GM12878 (cell line): ENCODE results near the gene MPIG6B. TPM values are rescaled to one million over a fixed set of nuclear protein-coding genes. Genes with fewer than 3 reads are reported as not detected.

Experiments used
- ATAC-seq: fragments of 200-7000 bp; cut with Tn5 transposase; 3 replicates; pipeline ENCODE4 v1.9.1; 2020; ENCODE audit warnings: mild to moderate bottlenecking, moderate library complexity
- BruUV-seq: library from RNA; stranded (reverse); fragments of 400-500 nt; replicated peaks from 2 replicates; lab custom pipeline; 2021; lab: Mats Ljungman, UMichigan
- CTCF ChIA-PET: fragments of 300-600 bp; sonication (Branson Sonifier 250); formaldehyde crosslinking; extraction: SDS; loops from one replicate; lab custom pipeline; 2021; ENCODE audit warnings: inconsistent platforms; lab: Yijun Ruan, JAX
- POLR2A ChIA-PET: fragments of 350-600 bp; formaldehyde crosslinking; extraction: SDS; loops from one replicate; lab custom pipeline; 2021; ENCODE audit warnings: inconsistent platforms; lab: Charles Lee
- RAD21 ChIA-PET: fragments of 300-600 bp; sonication (Branson Sonifier 250); formaldehyde crosslinking; loops from one replicate; lab custom pipeline; 2023; ENCODE audit warnings: antibody characterized with exemption; ENCODE audit not compliant: unreplicated experiment; lab: Charles Lee
- SMC1A ChIA-PET: fragments of 300-600 bp; sonication (Branson Sonifier 250); formaldehyde crosslinking; loops from one replicate; lab custom pipeline; 2023; ENCODE audit not compliant: unreplicated experiment, uncharacterized antibody; lab: Charles Lee
- DNase-seq: peaks from one replicate; pipeline ENCODE4 v3.0.0-alpha.2; 2011; ENCODE audit warnings: low read depth, low spot score
- FAIRE-seq: peaks from 3 replicates; lab custom pipeline; 2011; peaks lifted over from hg19 to GRCh38; lab: Jason Lieb, UNC
- H2AFZ ChIP-seq: 2 replicates; pipeline ENCODE4 v1.6.0; 2011; ENCODE audit warnings: low read depth, low read length, control low read depth; ENCODE audit not compliant: control insufficient read depth
- H3K27ac ChIP-seq: 2 replicates; pipeline ENCODE4 v1.5.1; 2011; ENCODE audit warnings: control low read depth; ENCODE audit not compliant: control insufficient read depth, insufficient read depth
- H3K27me3 ChIP-seq, 2 experiments: replicated peaks in 1 of 2; 2 replicates each; pipeline versions ENCODE4 v1.6.0 to v1.6.1; 2011; ENCODE audit warnings: low read length in 1 of 2; ENCODE audit not compliant: control insufficient read depth in 2 of 2, insufficient read depth in 2 of 2
- H3K36me3 ChIP-seq, 2 experiments: 2 replicates each; pipeline ENCODE4 v1.5.1; 2011; ENCODE audit warnings: low read length in 1 of 2; ENCODE audit not compliant: control insufficient read depth in 2 of 2, insufficient read depth in 2 of 2
- H3K4me1 ChIP-seq: 2 replicates; pipeline ENCODE4 v1.6.1; 2011; ENCODE audit warnings: mild to moderate bottlenecking, low read length, moderate library complexity, mixed read lengths; ENCODE audit not compliant: control insufficient read depth, insufficient read depth
- H3K4me2 ChIP-seq: 2 replicates; pipeline ENCODE4 v1.6.0; 2011; ENCODE audit warnings: control low read depth; ENCODE audit not compliant: control insufficient read depth, insufficient read depth
- H3K4me3 ChIP-seq: fragments of 200-600 bp; sonication (generic); 2 replicates; pipeline ENCODE4 v1.5.1; 2016
- H3K79me2 ChIP-seq: 2 replicates; pipeline ENCODE4 v1.6.0; 2011; ENCODE audit warnings: low read length; ENCODE audit not compliant: control insufficient read depth, insufficient read depth
- H3K9ac ChIP-seq: 2 replicates; pipeline ENCODE4 v1.8.0; 2011; ENCODE audit warnings: low read length, control low read depth, mixed read lengths; ENCODE audit not compliant: control insufficient read depth, insufficient read depth
- H3K9me3 ChIP-seq: replicated peaks from 3 replicates; pipeline ENCODE4 v1.5.1; 2011; ENCODE audit warnings: mild to moderate bottlenecking, low read length; ENCODE audit not compliant: control insufficient read depth, insufficient read depth
- H4K20me1 ChIP-seq: 2 replicates; pipeline ENCODE4 v1.6.0; 2011; ENCODE audit not compliant: control insufficient read depth, insufficient read depth
- CHD4 ChIP-seq: fragments of 200-600 bp; sonication (generic); IDR thresholded peaks from 2 replicates; pipeline ENCODE4 v1.6.1; 2016; ENCODE audit warnings: mild to moderate bottlenecking
- GABPA ChIP-seq: IDR thresholded peaks from 2 replicates; pipeline ENCODE4 v1.6.1; 2014; ENCODE audit warnings: antibody characterized with exemption, low read depth, mild to moderate bottlenecking, inconsistent platforms
- HDAC2 ChIP-seq: fragments of 200-600 bp; sonication (generic); IDR thresholded peaks from 2 replicates; pipeline ENCODE4 v1.6.1; 2017
- POLR2AphosphoS2 ChIP-seq: IDR thresholded peaks from 2 replicates; pipeline ENCODE4 v1.6.1; 2011; ENCODE audit warnings: low read depth, mild to moderate bottlenecking, low read length, improper control_type of control experiment, moderate library complexity
- WGBS: methylation state at CpG from one replicate; pipeline ENCODE4 v1.1.6; 2016; ENCODE audit warnings: low lambda C conversion rate; ENCODE audit not compliant: insufficient replicate concordance, insufficient coverage; ENCODE audit errors: missing lambda C conversion rate; 5-methylcytosine and 5-hydroxymethylcytosine counted together
- in situ Hi-C: fragments of 300-500 bp; cut with MboI; formaldehyde crosslinking; loops from 9 replicates; pipeline ENCODE4 v1.14.3; 2018; ENCODE audit warnings: mixed read lengths
- intact Hi-C: fragments of 100-400 bp; cut with micrococcal nuclease; formaldehyde crosslinking; loops from one replicate; pipeline ENCODE4 v1.14.2; 2022; ENCODE audit not compliant: unreplicated experiment
- polyA plus RNA-seq, 11 experiments: library from polyadenylated mRNA; depleted of rRNA in 4 of 11; unstranded in 6 of 11; stranded (reverse) in 5 of 11; fragments of >200 nt; fragmentation: Nextera tagmentation in 4 of 11; fragmentation: Illumina TruSeq in 1 of 11; extraction: Ambion mirVana in 4 of 11; extraction: Trizol in 1 of 11; gene quantifications; 1 replicate in 1 of 11; 2 replicates in 10 of 11; pipeline versions ENCODE4 v1.2.1 to v1.2.3, GENCODE V29; 2011 to 2016; ENCODE audit warnings: inconsistent platforms in 2 of 11, missing spikeins in 2 of 11, low read depth in 1 of 11
- total RNA-seq, 4 experiments: library from RNA; depleted of rRNA in 3 of 4; stranded (reverse); fragments of >200 nt in 3 of 4; fragmentation: Illumina TruSeq in 1 of 4; extraction: Trizol in 1 of 4; gene quantifications; 2 replicates each; pipeline versions ENCODE4 v1.2.1 to v1.2.3, GENCODE V29; 2013 to 2021
- TF ChIP-seq, protein P1 (sequence below): fragments of 450-650 bp; IDR thresholded peaks from 2 replicates; pipeline ENCODE4 v1.6.1; 2014; ENCODE audit warnings: mild to moderate bottlenecking
- TF ChIP-seq, protein P2 (sequence below): fragments of 450-650 bp; IDR thresholded peaks from 2 replicates; pipeline ENCODE4 v1.6.1; 2018; ENCODE audit warnings: borderline replicate concordance, mild to moderate bottlenecking; ENCODE audit not compliant: partially characterized antibody

Gene MPIG6B
- total and polyA plus RNA-seq, 10 of the 15 experiments (the other 5 are each of a cell fraction or from before 2014, with no cell fraction given): not detected

DNA sequence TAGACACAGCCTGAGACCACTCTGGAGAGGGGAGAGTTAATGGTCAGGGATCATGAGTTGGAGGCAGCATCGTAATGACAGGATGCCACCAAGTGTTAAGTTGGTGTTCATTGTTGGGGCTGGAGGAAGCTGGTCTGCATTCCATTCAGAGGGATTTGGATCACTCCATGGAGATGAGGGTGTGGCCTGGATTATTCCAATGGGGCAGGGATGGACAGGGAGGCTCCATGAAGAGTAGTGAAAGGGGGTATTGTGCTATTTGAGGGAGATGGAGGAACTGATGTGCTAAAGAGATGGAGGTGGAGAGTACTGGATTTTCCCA, 40.4 kb downstream of the MPIG6B start:
- SMC1A ChIA-PET: no interaction called here
- 100% methylated on average over 1 of the region's 1 CpG for WGBS
- FAIRE-seq (no peak), DNase-seq (no peak)
- BruUV-seq: no TSS peak
- POLR2A ChIA-PET: no interaction called here
- no peaks in the 10 kb centered on the region for H3K79me2 ChIP-seq
- no peak overlapping the region for H2AFZ ChIP-seq
- H3K4me2 ChIP-seq: no peak overlapping the region
- TF ChIP-seq, protein P1, sequence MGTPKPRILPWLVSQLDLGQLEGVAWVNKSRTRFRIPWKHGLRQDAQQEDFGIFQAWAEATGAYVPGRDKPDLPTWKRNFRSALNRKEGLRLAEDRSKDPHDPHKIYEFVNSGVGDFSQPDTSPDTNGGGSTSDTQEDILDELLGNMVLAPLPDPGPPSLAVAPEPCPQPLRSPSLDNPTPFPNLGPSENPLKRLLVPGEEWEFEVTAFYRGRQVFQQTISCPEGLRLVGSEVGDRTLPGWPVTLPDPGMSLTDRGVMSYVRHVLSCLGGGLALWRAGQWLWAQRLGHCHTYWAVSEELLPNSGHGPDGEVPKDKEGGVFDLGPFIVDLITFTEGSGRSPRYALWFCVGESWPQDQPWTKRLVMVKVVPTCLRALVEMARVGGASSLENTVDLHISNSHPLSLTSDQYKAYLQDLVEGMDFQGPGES: no peak
- TF ChIP-seq, protein P2, sequence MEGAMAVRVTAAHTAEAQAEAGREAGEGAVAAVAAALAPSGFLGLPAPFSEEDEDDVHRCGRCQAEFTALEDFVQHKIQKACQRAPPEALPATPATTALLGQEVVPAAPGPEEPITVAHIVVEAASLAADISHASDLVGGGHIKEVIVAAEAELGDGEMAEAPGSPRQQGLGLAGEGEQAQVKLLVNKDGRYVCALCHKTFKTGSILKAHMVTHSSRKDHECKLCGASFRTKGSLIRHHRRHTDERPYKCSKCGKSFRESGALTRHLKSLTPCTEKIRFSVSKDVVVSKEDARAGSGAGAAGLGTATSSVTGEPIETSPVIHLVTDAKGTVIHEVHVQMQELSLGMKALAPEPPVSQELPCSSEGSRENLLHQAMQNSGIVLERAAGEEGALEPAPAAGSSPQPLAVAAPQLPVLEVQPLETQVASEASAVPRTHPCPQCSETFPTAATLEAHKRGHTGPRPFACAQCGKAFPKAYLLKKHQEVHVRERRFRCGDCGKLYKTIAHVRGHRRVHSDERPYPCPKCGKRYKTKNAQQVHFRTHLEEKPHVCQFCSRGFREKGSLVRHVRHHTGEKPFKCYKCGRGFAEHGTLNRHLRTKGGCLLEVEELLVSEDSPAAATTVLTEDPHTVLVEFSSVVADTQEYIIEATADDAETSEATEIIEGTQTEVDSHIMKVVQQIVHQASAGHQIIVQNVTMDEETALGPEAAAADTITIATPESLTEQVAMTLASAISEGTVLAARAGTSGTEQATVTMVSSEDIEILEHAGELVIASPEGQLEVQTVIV: peak; percentile 2
- TF ChIP-seq, all 136 proteins: peak for 1
- Histone ChIP-seq H3K27me3 (no peaks in the 10 kb centered on the region), H4K20me1 (no peaks in the 10 kb centered on the region), H3K4me3 (no peak overlapping the region), H3K27ac (no peak overlapping the region), H3K9ac (no peak overlapping the region), H3K9me3 (no peaks in the 10 kb centered on the region), H3K36me3 (no peaks in the 10 kb centered on the region; a peak in 2 of 4 replicates), H3K4me1 (no peaks in the 10 kb centered on the region)
- ChIA-PET RAD21 (no interaction called here), CTCF (no interaction called here)
- intact Hi-C loops: no loop called here
- in situ Hi-C loops: no loop called here
- no peak for ATAC-seq

DNA sequence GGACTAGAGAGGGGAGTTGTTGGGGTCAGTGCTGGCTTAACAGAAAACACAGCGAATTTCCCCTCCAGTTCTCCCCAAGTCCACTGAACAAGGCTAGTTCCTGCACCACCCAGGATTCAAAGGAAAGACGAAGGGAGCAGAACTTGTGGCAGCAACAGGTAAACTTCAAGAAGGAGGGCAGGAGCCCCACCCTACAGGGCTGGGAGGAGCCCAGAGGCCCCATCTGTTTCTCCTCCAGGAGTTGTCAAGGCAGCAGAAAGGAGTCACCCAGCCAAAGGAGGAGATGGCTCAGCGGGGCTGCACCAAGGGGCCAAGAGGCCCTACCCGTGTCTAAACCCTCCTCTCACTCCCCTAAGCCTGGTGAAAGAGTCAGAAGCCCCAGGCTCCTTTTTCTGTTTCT, 41.0 kb downstream of the MPIG6B start:
- TSS peak; percentile 67 for BruUV-seq
- no peaks in the 10 kb centered on the region; a peak in 2 of 4 replicates for H3K36me3 ChIP-seq
- CTCF ChIA-PET: no interaction called here
- FAIRE-seq (no peak), DNase-seq (no peak)
- POLR2A ChIA-PET: no interaction called here
- H4K20me1 ChIP-seq: no peaks in the 10 kb centered on the region
- no peaks in the 10 kb centered on the region for H3K27me3 ChIP-seq
- H3K9ac ChIP-seq: no peak overlapping the region
- no peak overlapping the region for H3K4me2 ChIP-seq
- in situ Hi-C loops: no loop called here
- 57% methylated on average over 4 of the region's 4 CpGs for WGBS
- no peak overlapping the region for H3K27ac ChIP-seq
- no peak overlapping the region for H3K4me3 ChIP-seq
- TF ChIP-seq HDAC2: no peak
- no peak for TF ChIP-seq POLR2AphosphoS2
- no peak for TF ChIP-seq CHD4
- no peak for TF ChIP-seq GABPA
- TF ChIP-seq, all 136 proteins: peak for 0
- SMC1A ChIA-PET: no interaction called here
- intact Hi-C loops: no loop called here
- no peaks in the 10 kb centered on the region for H3K4me1 ChIP-seq
- H3K79me2 ChIP-seq: no peaks in the 10 kb centered on the region
- RAD21 ChIA-PET: interaction anchor here (1.0 kb wide), 1 partner anchor 66 kb away, joined by 3 read pairs; no protein-coding TSS in a partner anchor
- no peaks in the 10 kb centered on the region for H3K9me3 ChIP-seq
- no peak for ATAC-seq
- no peak overlapping the region for H2AFZ ChIP-seq
